Islet of Langerhans (tissue), 1 donor: Measurements from ENCODE around the gene TLK1.
"Not testable (repeated sequence)": the region's sequence is repeated elsewhere in the genome, so short reads cannot be mapped to it uniquely, and the experiment has no call there.

Source experiments
- FAIRE-seq: peaks from one replicate; lab custom pipeline; 2011; peaks lifted over from hg19 to GRCh38; lab: Jason Lieb, UNC

The TLK1 gene

GRCh38 chr2:171081649-171082111 lies 79.0 kb downstream of the TLK1 start:
- peak; percentile 41 for FAIRE-seq

DNA sequence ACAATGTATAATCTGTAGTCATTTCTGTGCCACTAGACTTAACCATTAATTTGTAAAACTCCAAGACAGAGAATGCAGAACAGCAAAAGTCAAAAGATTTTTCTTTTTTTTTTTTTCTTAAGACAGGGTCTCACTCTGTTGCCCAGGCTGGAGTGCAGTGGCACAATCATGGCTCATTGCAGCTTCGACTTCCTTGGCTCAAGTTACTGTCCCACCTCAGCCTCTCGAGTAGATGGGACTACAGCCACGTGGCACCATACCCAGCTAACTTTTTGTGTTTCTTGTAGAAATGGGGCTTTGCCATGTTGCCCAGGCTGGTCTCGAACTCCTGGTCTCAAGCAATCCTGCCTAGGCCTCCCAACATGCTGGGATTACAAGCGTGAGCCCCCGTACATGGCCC lies 80.1 kb downstream of the TLK1 start:
- no peak for FAIRE-seq

DNA sequence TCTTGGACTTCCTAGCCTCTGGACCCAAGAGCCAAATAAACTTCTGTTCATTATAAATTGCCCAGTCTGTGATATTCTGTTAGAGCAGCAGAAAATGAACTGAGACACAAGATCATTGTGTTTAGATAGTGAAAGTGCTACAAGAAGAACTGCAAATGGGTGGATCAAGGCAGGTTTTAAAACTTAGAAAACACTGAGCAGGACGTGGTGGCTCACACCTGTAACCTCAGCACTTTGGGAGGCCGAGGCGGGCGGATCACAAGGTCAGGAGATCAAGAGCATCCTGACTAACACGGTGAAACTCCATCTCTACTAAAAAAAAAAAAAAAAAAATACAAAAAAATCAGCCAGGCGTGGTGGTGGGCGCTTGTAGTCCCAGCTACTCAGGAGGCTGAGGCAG lies 84.3 kb downstream of the TLK1 start:
- FAIRE-seq: not testable (repeated sequence)

DNA sequence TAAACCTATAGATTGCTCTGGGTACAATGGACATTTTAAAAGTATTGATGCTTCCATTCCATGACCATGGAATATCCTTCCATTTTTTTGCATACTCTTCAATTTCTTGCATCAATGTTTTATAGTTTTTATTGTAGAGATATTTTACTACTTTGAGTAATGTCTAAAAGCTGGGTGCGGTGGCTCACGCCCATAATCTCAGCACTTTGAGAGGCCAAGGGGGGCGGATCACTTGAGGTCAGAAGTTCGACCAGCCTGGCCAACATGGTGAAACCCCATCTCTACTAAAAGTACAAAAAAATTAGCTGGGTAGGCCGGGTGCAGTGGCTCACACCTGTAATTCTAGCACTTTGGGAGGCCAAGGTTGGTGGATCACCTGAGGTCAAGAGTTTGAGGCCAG lies 88.5 kb downstream of the TLK1 start:
- no peak for FAIRE-seq

- no peak for FAIRE-seq
These were observed 91.3 kb downstream of the TLK1 start for GRCh38 chr2:171069286-171069956.

DNA sequence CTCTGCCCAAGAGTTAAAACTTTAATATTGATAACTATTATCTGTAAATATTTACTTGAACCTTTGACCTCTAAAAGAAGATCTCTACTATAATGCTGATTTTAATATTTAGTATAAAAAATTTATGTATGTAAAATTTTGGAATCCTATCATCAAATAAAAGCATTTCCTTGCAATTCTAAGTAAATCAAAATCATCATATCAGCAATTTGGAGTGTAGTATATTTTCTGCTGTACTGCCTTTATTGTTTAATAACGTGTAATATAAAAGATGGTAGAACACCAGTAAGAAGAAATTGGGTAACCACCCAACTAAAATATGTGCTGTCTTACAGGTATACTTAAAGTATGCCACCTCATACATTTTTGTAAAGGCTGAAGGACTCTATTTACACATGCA lies 94.6 kb downstream of the TLK1 start:
- peak; percentile 24 for FAIRE-seq

GRCh38 chr2:171057575-171057974 lies 103.1 kb downstream of the TLK1 start:
- peak; percentile 71 for FAIRE-seq

DNA sequence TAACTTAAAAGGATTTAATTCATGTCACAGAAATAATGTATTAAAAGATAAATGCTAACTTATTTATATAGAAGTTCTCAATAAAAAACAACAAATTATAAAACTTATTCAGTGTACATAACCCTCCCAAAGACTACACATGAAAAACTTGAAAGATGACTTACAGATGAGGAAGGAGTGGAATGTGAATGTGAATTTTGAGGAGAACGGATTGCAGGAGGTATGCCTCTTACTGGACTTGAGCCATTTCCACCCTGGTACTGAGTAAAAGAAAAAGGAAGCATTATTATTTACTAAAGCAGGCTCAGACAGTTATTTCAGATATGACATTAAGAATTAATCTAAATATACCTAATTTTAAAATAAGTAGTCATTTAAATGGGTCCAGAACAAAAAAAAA lies 104.4 kb downstream of the TLK1 start:
- FAIRE-seq: no peak

GRCh38 chr2:171049691-171050090 lies 111.0 kb downstream of the TLK1 start:
- FAIRE-seq: no peak

DNA sequence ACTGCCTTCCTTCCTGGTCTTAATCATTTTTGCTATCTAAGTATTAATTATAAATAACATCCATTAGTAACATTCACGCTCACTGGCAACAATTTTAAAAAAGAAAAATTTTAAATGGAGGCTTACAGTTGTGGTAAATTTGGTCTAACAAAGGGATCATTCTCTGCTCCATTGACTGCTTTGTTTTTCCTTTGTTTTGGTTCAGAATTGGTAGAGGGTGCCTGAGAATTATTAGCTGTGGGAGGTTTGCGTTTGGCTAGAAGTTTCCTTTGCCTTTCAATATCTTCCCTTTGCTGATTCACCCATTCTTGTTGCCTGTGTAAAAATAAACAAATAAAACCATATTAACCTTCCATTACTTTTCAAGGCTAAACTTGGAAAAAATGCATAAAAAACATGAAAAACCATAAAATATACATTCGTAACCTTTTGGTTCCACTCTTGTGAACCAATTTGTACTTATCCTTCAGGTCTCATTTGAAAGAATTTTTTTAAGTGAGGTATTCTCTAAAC lies 114.6 kb downstream of the TLK1 start:
- no peak for FAIRE-seq

DNA sequence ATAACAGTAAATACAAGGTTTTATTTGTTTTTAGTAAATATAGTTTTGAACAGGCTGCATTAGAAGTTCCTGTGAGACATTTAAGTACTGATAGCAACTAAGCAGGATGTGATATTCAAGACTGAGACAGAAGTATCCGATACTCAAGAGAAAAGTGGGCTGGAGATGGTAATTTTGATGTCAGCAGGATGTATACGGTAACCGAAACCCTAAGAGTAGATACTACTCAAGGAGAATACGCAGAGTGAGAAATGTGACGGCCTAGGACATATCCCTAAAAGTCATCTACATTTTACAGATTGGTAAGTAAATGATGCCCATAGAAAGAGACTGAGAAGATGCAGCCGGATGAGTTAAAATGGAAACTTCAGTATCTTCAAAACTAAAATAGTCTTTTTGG lies 116.3 kb downstream of the TLK1 start:
- no peak for FAIRE-seq

GRCh38 chr2:171042253-171042969 lies 118.3 kb downstream of the TLK1 start:
- FAIRE-seq: no peak

DNA sequence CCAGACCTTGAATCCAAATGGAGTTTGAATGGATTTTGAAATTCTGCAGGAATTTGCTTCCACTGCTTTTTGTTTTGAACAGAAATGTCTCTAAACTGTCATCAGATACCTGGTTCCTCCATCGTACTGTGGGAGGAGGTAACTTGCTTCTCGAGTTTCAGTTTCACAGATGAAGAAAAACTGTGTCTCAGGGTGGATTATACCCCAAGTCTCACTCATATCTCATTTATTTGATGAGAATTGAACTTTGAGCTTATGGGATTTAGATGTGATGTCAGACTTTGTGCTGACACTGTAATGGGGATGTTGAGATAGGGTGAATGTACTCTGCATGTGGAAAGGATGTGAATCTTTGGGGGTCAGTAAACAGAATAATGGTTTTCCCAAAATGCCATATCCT lies 124.2 kb downstream of the TLK1 start:
- FAIRE-seq: no peak

DNA sequence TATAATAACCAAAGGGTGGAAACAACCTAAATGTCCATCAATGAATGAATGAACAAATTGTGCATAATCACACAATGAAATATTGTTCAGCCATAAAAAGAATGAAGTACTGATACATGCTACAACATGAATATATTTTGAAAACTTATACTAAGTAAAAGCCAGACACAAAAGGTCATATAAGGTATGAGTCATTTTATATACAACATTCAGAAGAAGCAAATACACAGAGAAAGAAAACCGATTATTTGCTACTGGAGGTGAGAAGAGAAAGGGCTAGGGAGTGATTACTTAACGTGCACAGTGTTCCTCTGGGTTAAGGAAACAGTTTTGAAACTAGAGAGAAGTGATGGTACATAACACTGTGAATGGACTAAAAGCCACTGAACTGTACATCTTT lies 126.4 kb downstream of the TLK1 start:
- no peak for FAIRE-seq

- peak; percentile 9 for FAIRE-seq
These were observed 135.5 kb downstream of the TLK1 start for GRCh38 chr2:171025214-171025613.

DNA sequence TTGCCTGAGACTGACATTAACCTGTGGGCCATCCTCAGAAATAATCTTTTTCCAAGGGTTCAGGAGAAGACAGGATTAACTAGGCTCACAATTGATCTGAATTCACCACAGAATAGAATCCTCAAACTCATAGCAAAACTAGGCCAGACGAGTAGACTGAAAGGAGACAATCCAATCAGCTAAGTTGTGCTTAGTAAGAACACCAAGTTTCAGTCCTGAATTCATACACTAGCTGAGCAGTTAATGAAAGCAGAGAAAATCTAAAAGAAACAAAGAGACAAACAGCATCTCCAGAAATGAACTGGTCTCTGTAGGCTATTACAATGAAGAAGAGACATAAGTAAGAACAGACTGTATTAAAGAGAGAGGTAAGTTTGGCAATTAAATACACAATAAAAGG lies 142.2 kb downstream of the TLK1 start:
- no peak for FAIRE-seq

DNA sequence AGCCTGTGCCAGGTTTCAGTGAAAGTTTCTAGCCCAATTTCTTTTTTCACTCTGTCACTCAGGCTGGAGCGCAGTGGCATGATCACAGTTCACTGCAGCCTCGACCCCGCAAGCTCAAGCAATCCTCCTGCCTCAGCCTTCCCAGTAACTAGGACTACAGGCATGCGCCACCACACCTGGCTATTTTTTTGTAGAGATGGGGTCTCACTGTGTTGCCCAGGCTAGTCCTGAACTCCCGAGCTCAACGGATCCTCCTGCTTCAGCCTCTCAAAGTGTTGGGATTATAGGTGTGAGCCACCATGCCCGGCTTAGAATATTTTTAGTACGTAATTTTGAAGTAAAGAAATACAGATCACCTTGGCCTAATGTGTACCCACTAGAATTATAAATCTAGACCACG lies 144.6 kb downstream of the TLK1 start:
- no peak for FAIRE-seq

GRCh38 chr2:171013851-171014250 lies 146.8 kb downstream of the TLK1 start:
- FAIRE-seq: no peak

- no peak for FAIRE-seq
These were observed 151.3 kb downstream of the TLK1 start for GRCh38 chr2:171009386-171009785.

DNA sequence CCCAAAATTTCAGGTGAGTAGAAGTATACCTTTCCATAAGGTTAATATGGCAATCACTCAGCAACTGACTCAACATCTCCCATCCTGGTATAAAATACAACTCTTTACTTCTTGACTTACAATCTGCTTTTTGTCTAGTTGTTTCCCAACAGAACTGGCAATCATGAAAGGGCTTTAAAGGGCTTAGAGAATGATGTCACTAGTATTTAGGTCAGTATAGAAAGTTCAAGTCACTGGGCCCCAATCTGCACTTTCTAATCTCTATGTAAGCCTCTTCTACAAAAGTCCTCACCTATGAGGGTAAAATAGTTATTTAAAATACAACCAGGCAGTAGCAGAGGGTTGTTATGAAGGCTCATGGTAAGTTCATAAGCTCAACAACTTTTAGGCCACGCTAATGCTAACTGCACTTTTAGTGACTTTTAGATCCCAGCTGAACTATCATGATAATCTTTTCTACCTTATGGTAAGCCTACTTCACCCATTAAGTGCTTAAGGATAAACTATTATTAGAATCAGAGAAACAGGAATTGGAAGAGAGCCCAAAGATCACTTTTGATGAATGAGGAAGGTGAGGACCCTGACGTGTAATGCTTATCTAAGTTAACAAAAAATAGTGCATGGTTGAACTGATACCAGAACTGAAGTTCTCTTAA lies 152.0 kb downstream of the TLK1 start:
- FAIRE-seq: no peak

GRCh38 chr2:171004833-171005232 lies 155.9 kb downstream of the TLK1 start:
- FAIRE-seq: no peak

- FAIRE-seq: no peak
These were observed 156.3 kb downstream of the TLK1 start for GRCh38 chr2:171004363-171004762.

- no peak for FAIRE-seq
These were observed 161.0 kb downstream of the TLK1 start for GRCh38 chr2:170999654-171000053.
